NCI-H2196 treated with DMSO at 0.1 percent for 48 hours (cell line): ENCODE results near the gene TCF4.
A peak's percentile ranks its signal among the peaks of the same experiment; 100 is the strongest.

Source experiments
- DNase-seq: peaks from one replicate; lab custom pipeline; 2025; ENCODE audit not compliant: unreplicated experiment; lab: John Stamatoyannopoulos, UW

TCF4 gene

DNA sequence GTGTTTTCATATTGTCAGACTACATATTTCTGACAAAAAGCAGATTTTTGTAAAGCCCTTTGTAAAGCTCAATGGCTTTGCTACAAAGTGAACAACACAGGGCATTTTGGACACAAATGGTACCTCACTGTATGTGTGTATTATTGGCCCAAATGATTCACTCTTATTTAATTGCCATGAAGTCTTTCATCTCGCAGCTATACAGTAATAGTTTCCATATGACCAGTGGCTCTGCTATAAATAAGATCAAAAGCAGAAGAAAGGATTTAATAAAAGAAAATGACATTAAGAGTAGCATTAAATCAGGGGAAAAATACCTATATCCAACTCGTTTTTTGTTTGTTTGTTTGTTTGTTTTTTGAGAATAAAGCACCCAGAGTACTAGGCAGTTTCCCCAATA, 344.7 kb downstream of the TCF4 start:
- no peak for DNase-seq

- no peak for DNase-seq
Observed at GRCh38 chr18:55240978-55241377, 347.0 kb downstream of the TCF4 start.

DNA sequence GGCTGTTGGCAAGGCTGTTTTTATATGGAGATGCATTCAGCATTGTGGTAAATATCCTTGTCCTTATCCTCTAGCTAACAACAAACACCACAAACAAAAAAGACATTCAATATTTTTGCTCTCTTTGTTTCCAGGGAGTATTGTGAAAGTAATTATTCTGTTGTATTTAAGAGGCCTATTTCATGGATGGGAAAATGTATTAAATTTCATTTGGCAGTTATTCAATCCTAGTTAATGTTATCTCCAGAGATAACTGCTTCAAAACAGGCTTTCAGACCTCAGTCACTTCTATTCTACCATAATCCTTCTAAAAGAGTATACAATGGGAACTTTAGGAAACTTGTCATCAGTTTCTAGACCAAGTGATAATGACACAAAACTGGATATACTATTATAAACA, 348.3 kb downstream of the TCF4 start:
- peak; percentile 11 for DNase-seq

DNA sequence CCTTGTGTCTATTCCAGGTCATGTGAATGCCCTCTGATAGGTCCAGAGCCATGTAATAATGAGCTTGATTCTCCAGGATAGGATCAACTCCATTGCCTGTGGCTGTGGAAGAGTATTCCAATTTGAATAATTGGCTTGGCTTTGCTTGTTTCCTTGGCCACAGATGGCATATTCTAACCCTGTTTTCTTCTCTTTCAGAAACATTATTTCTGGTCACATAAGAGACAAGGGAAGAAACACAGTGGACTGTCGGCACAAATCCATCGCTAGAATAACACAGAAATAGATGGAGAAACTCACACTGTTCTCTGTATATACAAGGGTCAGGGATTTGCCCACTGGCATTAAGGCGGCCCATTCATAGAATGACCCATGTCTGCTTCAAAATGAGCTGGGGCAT, 350.3 kb downstream of the TCF4 start:
- no peak for DNase-seq

- no peak for DNase-seq
Observed at GRCh38 chr18:55236150-55236931, 351.7 kb downstream of the TCF4 start.

- DNase-seq: no peak
Observed at GRCh38 chr18:55235094-55235461, 352.9 kb downstream of the TCF4 start.

DNA sequence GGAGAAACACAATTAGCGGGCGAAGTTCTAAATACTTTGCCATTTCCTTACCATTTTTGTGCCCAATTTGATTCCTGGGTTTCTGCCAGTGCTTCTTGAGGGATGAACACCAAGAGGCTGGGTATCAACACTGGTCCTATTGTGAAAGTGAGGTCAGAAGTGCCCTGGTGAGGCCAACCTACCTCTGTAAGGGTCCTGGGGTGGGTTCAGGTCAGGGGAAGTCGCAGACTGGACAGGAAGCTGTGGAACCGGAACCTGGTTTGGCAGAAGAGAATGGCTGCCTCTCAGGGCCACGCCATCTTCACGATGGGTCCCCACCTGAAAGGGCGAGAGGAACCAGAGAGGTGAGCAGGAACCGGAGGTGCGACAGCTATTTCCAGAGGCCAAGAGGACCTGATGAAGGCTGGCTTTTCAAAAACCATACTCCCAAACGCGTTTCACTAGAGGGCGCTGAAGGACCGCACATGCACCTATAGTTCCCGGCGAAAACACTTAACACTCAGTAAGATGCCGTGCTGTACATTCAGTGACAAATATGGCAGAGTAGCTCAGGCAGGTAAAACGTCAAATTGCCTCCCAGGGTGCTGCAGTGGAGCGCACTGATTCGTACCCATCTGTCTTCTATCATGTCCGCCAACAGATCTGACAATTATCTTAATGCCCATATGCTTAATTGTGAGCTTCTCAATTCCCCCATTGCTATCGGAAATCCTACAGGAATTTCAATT, 353.5 kb downstream of the TCF4 start:
- DNase-seq: peak; percentile 71

DNA sequence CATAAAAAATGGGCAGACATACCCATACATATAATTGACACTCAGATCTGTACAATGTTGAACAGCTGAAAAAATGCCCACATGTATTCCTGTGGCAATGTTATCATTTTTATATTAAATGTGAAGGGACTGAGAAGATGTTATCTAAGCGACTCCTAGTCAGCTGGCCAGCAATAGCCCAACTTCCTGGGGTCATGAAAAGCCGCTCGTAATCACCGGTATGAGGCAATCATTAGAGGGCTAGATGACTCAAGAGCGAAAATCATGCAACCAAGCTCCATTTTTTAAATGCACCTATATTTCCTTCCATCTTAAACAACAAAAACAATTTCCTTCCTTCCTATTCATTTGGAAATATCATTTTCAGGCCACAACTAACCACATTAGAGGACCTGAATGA, 354.1 kb downstream of the TCF4 start:
- DNase-seq: no peak

GRCh38 chr18:55232506-55232905, 355.5 kb downstream of the TCF4 start:
- DNase-seq: no peak

DNA sequence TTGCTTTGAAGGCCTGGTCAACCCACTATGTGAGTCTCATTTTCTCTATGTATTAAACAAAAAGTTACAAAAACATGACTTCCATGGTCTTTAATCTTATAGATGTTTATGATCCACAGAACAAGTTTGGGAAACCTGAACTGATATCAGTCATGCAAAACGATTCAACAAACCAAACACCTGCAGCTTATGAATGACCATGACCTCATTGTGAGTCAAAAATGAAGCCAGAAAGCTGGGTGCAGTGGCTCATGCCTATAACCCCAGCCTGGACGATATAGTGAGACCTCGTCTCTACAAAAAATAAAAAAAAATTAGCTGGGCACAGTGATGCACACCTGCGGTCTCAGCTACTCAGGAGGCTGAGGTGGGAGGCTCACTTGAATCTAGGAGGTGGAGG, 358.3 kb downstream of the TCF4 start:
- DNase-seq: no peak

- DNase-seq: no peak
Observed at GRCh38 chr18:55228707-55229106, 359.3 kb downstream of the TCF4 start.

- no peak for DNase-seq
Observed at GRCh38 chr18:55228191-55228590, 359.8 kb downstream of the TCF4 start.

DNA sequence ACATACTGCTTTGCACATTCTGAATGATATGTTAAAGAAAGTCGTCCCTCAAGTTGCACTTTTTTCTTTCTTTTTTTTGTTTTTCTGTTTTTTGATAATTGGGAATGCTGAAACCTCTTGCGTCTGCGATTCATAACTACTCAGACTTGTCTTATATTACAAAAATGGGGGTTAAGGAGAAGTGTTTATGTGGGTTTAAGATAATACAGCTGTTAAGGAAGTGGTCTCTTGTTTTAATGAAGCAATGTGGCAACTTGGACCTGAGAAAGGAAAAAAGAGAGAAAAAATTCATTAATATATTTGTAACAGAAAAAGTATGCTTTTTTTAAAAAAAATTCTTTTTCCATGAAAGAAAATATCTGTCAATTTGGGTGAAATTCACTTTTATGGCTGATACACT, 360.2 kb downstream of the TCF4 start:
- no peak for DNase-seq

DNA sequence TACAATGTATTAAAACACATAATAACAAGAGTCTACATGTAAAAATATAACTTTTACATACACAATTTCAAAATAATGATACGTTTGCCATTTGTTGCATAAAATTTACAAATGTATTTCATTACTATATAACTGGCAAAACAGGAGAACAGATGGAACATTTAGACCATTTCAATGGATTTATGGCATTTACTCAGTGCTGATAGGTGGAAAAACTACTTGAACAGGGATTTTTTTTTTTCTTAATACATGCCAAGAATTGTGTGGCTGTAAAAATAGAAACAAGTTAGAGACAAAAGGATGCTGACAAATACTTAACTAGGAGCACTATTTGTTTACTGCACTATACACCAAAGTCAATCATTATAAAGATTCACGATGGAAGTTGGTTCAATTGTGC, 361.9 kb downstream of the TCF4 start:
- DNase-seq: no peak

- DNase-seq: no peak
Observed at GRCh38 chr18:55224086-55224625, 363.8 kb downstream of the TCF4 start.

GRCh38 chr18:55221622-55222021, 366.4 kb downstream of the TCF4 start:
- DNase-seq: no peak

GRCh38 chr18:55220523-55220922, 367.5 kb downstream of the TCF4 start:
- no peak for DNase-seq

GRCh38 chr18:55219823-55220222, 368.2 kb downstream of the TCF4 start:
- DNase-seq: no peak

GRCh38 chr18:55219059-55219458, 368.9 kb downstream of the TCF4 start:
- no peak for DNase-seq

- no peak for DNase-seq
Observed at GRCh38 chr18:55214969-55215368, 373.0 kb downstream of the TCF4 start.

DNA sequence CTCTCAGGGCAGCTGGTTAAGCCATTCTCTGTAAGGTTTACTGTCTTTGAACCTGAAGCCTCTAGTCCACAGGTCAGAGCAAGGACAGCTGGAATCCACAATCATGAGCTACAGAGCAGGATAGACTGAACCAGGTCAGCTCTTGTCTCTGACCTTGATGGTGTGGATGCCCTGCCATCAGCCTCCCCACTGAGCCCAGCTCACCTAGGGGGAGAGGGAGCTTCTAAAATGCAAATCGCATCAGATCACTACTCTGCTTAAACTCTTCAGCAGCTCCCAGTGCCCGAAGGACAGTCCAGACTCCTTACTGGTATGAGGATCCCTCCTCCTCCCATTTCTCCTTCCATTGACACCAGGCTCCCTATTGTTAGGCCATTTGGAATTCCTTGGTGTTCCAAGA, 373.5 kb downstream of the TCF4 start:
- DNase-seq: no peak

GRCh38 chr18:55213586-55213985, 374.4 kb downstream of the TCF4 start:
- no peak for DNase-seq
